ENCODE results near the gene CDKAL1.
"Not testable (repeated sequence)": the region's sequence is repeated elsewhere in the genome, so short reads cannot be mapped to it uniquely, and the experiment has no call there.

The CDKAL1 gene

DNA sequence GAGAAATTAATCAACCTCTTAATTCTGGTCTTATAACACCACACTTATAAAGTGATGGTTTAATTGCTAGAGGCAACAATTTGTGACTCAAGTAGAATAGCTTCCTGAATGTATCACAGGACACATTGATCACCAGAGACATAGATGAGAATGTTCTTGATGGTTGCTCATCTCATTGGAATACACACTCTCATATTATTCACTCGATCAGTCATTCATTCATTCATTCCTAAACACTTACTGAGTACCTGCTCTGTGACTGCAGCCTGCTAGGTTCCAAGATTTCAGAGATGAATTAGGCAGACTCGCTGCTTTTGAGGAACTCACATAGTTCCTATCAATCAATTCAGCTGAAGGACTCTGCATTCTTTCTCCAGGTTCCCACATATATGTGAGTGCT is 694.2 kb downstream of the CDKAL1 start:
- Histone ChIP-seq H3K4me3 (ENCODE audit: low read length) (no peak overlapping the region), H3K9ac (ENCODE audit: low read depth, low read length) (no peak overlapping the region), H3K27me3 (ENCODE audit: control insufficient read depth, insufficient read depth, low read length) (no peaks in the 10 kb centered on the region)

DNA sequence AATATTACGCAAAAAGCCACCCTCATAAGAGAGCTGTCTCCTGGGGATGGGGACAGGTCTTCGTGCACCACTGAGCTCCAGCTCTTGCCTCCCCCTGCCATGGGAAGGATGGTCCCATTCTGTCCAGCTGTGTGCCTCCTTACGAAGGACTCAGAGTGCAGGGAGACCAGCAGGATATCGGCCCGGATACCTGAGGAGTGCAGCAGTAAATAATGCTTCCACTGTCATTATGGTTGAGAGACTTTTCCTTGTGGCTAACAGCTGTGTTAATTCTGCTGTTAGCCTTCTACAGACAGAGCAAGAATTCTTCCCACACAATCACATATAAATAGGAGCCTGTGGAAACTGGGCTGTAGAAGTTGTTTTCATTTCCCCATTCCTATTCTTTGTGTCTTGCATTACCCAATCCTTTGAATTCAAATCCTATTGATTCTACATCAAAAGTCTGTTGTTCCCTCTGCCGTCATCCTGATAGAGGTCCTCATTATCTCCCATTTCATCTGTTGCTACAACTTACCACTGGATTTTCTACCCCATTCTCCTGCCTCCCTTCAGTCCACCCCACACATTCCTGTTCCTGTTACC is 694.7 kb downstream of the CDKAL1 start:
- no peaks in the 10 kb centered on the region for H3K27me3 ChIP-seq (ENCODE audit: control insufficient read depth, insufficient read depth, low read length)
- H3K9ac ChIP-seq (ENCODE audit: low read depth, low read length), result no peak overlapping the region
- no peaks in the 10 kb centered on the region for H3K4me1 ChIP-seq (ENCODE audit: control insufficient read depth, insufficient read depth, low read length)
- peaks cover 3% of the 10 kb centered on the region for H3K36me3 ChIP-seq (ENCODE audit: insufficient read depth, low read length)
- no peak overlapping the region for H3K4me3 ChIP-seq (ENCODE audit: low read length)
- no peak overlapping the region for H3K4me2 ChIP-seq (ENCODE audit: low read length)
- no peaks in the 10 kb centered on the region for H3K9me3 ChIP-seq (replicated peaks; ENCODE audit: low read length)

More for the DNA sequence above, 694.2 kb downstream of the CDKAL1 start:
- Histone ChIP-seq H3K4me1 (ENCODE audit: control insufficient read depth, insufficient read depth, low read length) (no peaks in the 10 kb centered on the region), H3K36me3 (ENCODE audit: insufficient read depth, low read length) (peaks cover 3% of the 10 kb centered on the region), H3K9me3 (replicated peaks; ENCODE audit: low read length) (no peaks in the 10 kb centered on the region), H3K4me2 (ENCODE audit: low read length) (no peak overlapping the region)

DNA sequence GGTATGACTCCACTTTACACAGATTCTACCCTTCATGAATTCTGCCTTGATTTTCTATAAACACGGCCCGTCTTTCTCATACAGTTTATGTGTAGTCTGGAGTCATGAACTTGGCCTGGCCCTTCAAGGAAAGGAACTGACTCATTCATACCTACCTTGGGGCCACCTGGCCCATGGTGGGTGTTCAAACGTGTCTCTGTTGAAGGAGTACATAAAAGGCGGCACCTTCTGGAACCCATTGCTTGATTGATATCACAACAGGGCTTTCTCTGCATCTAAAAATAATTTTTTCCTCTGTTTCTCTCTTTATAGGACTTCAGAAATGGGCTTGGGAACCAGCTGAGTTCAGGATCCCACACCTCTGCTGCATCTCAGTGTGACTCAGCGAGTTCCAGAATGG is 696.3 kb downstream of the CDKAL1 start:
- no peak overlapping the region for H3K4me3 ChIP-seq (ENCODE audit: low read length)
- no peaks in the 10 kb centered on the region for H3K9me3 ChIP-seq (replicated peaks; ENCODE audit: low read length)
- no peak overlapping the region for H3K9ac ChIP-seq (ENCODE audit: low read depth, low read length)
- no peaks in the 10 kb centered on the region for H3K27me3 ChIP-seq (ENCODE audit: control insufficient read depth, insufficient read depth, low read length)
- no peaks in the 10 kb centered on the region for H3K4me1 ChIP-seq (ENCODE audit: control insufficient read depth, insufficient read depth, low read length)
- H3K4me2 ChIP-seq (ENCODE audit: low read length), result no peak overlapping the region
- H3K36me3 ChIP-seq (ENCODE audit: insufficient read depth, low read length), result peaks cover 3% of the 10 kb centered on the region

DNA sequence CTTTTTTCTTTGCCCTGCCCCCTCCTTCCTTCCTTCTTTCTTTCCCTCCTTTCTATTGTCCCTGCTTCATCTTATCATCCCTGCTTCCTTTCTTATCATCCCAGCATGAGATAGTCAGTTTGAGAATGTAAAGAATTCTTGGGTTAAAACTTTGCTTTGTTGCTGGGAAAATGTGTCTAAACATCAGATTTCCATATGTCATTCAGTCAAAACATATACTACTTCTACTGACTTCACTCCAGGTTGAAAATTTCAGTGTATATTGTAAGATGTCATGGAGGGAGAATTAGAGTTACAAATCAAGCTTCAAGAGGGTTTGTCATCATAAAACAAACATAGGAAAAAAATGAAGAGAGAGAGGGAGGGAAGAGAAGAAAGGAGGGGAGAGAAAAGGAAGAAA is 700.9 kb downstream of the CDKAL1 start:
- Histone ChIP-seq H3K4me3 (ENCODE audit: low read length) (no peak overlapping the region), H3K36me3 (ENCODE audit: insufficient read depth, low read length) (peaks cover 3% of the 10 kb centered on the region), H3K9ac (ENCODE audit: low read depth, low read length) (no peak overlapping the region), H3K27me3 (ENCODE audit: control insufficient read depth, insufficient read depth, low read length) (no peaks in the 10 kb centered on the region), H3K9me3 (replicated peaks; ENCODE audit: low read length) (no peaks in the 10 kb centered on the region), H3K4me1 (ENCODE audit: control insufficient read depth, insufficient read depth, low read length) (no peaks in the 10 kb centered on the region), H3K4me2 (ENCODE audit: low read length) (no peak overlapping the region)

DNA sequence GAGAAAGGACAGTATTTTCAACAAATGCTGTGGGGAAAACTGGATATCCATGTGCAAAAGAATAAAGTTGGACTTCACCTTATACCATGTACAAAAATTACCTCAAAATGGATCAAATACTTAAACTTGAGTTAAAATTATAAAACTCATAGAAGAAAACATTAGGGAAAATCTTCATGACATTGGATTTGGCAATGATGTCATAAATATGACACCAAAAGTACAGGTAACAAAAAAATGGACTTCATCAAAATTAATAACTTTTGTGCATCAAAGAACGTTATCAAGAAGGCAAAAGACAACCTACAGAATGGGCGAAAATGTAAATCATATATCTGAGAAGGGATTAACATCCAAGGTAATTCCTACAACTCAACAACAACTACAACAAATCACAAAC is 704.0 kb downstream of the CDKAL1 start:
- no peak overlapping the region for H3K4me2 ChIP-seq (ENCODE audit: low read length)
- no peaks in the 10 kb centered on the region for H3K9me3 ChIP-seq (replicated peaks; ENCODE audit: low read length)
- H3K9ac ChIP-seq (ENCODE audit: low read depth, low read length), result no peak overlapping the region
- no peaks in the 10 kb centered on the region for H3K4me1 ChIP-seq (ENCODE audit: control insufficient read depth, insufficient read depth, low read length)
- no peak overlapping the region for H3K4me3 ChIP-seq (ENCODE audit: low read length)
- H3K36me3 ChIP-seq (ENCODE audit: insufficient read depth, low read length), result no peaks in the 10 kb centered on the region
- no peaks in the 10 kb centered on the region for H3K27me3 ChIP-seq (ENCODE audit: control insufficient read depth, insufficient read depth, low read length)

DNA sequence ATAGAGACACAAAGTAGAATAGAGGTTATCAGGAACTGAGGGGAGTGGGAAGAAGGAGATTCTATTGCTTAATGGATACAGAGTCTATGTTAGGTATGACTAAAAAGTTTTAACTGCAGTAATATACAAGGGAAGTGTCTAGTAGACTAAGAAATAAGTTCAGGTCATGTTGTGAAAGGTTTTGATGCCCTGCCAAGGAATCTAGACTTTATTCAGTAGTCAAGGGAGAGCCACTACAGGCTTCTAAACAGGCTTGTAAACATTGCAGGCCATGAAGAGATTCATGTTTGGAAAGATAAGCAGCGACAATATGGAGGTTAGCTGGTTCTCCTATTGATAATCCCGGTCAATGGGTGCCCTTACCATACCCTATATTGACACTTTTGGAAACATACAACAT is 706.5 kb downstream of the CDKAL1 start:
- H3K27me3 ChIP-seq (ENCODE audit: control insufficient read depth, insufficient read depth, low read length), result no peaks in the 10 kb centered on the region
- H3K4me1 ChIP-seq (ENCODE audit: control insufficient read depth, insufficient read depth, low read length), result no peaks in the 10 kb centered on the region
- H3K36me3 ChIP-seq (ENCODE audit: insufficient read depth, low read length), result no peaks in the 10 kb centered on the region

DNA sequence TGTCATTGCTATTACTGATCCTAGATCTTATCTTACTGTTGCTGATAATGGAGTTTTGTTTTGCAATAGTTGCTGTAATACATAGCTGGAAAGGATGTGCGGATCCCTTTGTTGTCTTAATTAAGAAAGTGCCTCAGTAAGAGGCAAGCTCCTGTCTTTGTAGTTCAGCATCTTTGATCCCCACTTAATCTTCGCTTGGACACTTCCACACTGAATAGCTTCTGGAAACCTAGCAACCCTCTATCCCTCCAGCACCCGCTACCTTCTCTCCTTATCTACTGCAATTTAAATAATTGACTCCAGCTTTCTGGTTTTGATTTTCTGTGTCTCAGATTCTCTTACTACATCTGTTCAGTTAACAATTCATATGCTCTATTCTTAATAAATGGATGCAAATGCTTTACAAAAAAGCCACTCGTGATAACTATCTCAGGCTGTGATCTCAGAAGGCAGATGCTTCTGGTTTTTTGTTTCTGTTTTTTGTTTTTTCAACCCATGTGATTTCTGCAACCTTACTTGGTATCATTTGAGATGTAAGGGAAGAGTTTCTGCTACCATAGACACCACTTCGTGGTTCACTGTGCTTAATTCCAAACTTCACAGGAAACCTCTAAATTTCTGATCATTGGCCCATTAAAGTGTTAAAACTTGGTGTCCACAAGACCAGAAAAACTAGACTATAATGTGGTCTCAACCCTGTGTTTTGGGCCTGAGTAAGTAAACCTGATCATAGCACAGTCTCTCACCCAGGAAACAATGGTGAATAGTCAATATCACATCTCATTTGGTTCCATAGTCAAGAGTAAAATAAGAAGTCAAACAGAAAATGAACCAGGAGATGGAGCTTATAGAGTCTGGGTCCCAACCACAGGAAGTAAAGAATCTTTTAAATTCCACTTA is 707.2 kb downstream of the CDKAL1 start:
- no peak overlapping the region for H3K4me2 ChIP-seq (ENCODE audit: low read length)
- no peaks in the 10 kb centered on the region for H3K9me3 ChIP-seq (replicated peaks; ENCODE audit: low read length)
- no peaks in the 10 kb centered on the region for H3K27me3 ChIP-seq (ENCODE audit: control insufficient read depth, insufficient read depth, low read length)
- H3K4me3 ChIP-seq (ENCODE audit: low read length), result no peak overlapping the region
- H3K36me3 ChIP-seq (ENCODE audit: insufficient read depth, low read length), result no peaks in the 10 kb centered on the region
- H3K4me1 ChIP-seq (ENCODE audit: control insufficient read depth, insufficient read depth, low read length), result no peaks in the 10 kb centered on the region
- no peak overlapping the region for H3K9ac ChIP-seq (ENCODE audit: low read depth, low read length)

More for the DNA sequence above, 706.5 kb downstream of the CDKAL1 start:
- H3K9ac ChIP-seq (ENCODE audit: low read depth, low read length), result no peak overlapping the region
- H3K9me3 ChIP-seq (replicated peaks; ENCODE audit: low read length), result no peaks in the 10 kb centered on the region
- H3K4me2 ChIP-seq (ENCODE audit: low read length), result no peak overlapping the region
- no peak overlapping the region for H3K4me3 ChIP-seq (ENCODE audit: low read length)

DNA sequence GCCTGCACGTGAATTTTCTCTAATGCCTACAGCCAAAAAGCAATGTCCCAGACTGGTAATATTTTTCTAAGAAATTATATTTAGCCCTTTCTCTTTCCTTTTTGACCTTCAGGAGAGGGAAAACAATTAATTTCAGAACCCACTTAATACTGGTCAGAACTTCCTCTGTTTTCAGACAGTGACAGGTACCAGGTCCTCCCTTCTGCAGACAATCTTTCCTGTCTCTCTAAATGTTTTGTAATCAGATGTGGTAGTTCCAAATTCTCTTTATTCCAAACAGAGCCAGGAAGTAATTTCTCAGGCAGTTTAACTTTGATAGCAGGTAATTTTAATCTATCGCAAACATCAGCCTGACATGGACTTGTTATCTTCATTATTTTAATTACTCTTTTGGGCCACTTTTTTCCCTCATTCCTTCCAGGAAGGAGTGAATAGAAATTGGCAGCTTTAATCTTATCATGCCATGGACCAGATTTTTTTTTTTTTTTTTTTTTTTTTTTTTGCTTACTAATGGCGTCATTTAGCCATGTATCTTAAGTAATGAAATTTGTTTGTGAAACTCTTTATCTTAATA is 710.7 kb downstream of the CDKAL1 start:
- H3K9ac ChIP-seq (ENCODE audit: low read depth, low read length), result no peak overlapping the region
- H3K4me3 ChIP-seq (ENCODE audit: low read length), result no peak overlapping the region
- H3K36me3 ChIP-seq (ENCODE audit: insufficient read depth, low read length), result no peaks in the 10 kb centered on the region
- no peaks in the 10 kb centered on the region for H3K9me3 ChIP-seq (replicated peaks; ENCODE audit: low read length)
- no peak overlapping the region for H3K4me2 ChIP-seq (ENCODE audit: low read length)
- no peaks in the 10 kb centered on the region for H3K4me1 ChIP-seq (ENCODE audit: control insufficient read depth, insufficient read depth, low read length)
- no peaks in the 10 kb centered on the region for H3K27me3 ChIP-seq (ENCODE audit: control insufficient read depth, insufficient read depth, low read length)

DNA sequence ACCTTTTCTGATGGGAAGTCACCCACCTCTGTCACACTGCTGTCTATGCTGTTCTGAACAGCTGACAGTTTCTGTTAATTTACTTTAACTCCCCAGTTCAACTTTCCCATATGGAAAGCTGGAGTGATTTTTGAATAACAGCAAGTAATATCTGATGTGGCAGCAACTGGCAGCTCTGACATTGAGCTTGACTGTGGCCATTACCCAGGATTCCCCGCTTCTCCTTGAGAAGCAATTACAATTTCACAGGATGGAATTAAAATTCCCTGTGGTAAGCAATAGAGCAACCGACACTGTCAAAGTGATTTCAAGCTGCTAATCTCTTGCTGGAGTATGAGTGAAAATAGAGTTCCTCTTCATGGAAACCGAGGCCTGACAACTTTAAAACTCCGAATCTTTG is 711.2 kb downstream of the CDKAL1 start:
- Histone ChIP-seq H3K9ac (ENCODE audit: low read depth, low read length) (no peak overlapping the region), H3K27me3 (ENCODE audit: control insufficient read depth, insufficient read depth, low read length) (no peaks in the 10 kb centered on the region), H3K9me3 (replicated peaks; ENCODE audit: low read length) (no peaks in the 10 kb centered on the region), H3K36me3 (ENCODE audit: insufficient read depth, low read length) (no peaks in the 10 kb centered on the region), H3K4me3 (ENCODE audit: low read length) (no peak overlapping the region), H3K4me1 (ENCODE audit: control insufficient read depth, insufficient read depth, low read length) (no peaks in the 10 kb centered on the region), H3K4me2 (ENCODE audit: low read length) (no peak overlapping the region)

DNA sequence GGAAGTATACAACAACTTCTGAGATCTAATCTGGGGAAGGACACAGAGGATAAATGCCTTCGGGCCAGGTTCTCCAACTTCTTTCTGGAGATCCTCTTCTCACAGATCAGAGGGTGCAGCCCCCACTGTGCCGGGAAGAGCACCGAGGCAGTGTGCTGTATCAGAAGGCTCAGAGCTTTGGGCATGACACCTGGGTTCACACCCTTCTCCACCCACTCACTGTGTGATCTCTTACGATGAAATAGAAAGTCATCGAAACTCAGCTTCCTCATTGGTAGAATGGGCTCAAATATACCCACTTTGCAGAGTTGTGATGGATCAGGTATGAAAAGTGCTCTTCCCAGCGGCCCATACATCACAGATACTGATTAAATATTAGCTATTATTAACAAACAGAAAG is 711.8 kb downstream of the CDKAL1 start:
- H3K4me3 ChIP-seq (ENCODE audit: low read length), result no peak overlapping the region
- H3K9ac ChIP-seq (ENCODE audit: low read depth, low read length), result no peak overlapping the region
- no peaks in the 10 kb centered on the region for H3K36me3 ChIP-seq (ENCODE audit: insufficient read depth, low read length)
- H3K27me3 ChIP-seq (ENCODE audit: control insufficient read depth, insufficient read depth, low read length), result no peaks in the 10 kb centered on the region
- no peak overlapping the region for H3K4me2 ChIP-seq (ENCODE audit: low read length)
- H3K9me3 ChIP-seq (replicated peaks; ENCODE audit: low read length), result no peaks in the 10 kb centered on the region
- no peaks in the 10 kb centered on the region for H3K4me1 ChIP-seq (ENCODE audit: control insufficient read depth, insufficient read depth, low read length)

DNA sequence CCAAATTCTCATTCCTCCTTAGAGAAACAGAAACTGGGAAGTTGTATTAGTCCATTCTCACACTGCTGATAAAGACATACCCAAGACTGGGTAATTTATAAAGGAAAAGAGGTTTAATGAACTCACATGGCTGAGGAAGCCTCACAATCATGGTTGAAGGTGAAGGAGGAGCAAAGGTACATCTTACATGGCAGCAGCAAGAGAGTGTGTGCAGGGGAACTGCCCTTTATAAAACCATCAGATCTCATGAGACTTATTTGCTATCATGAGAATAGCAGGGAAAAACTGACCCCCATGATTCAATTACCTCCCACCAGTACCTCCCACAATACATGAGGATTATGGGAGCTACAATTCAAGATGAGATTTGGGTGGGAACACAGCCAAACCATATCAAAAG is 720.2 kb downstream of the CDKAL1 start:
- H3K9me3 ChIP-seq (replicated peaks; ENCODE audit: low read length), result not testable (repeated sequence)

More for the DNA sequence above, 720.2 kb downstream of the CDKAL1 start:
- not testable (repeated sequence) for H3K4me1 ChIP-seq (ENCODE audit: control insufficient read depth, insufficient read depth, low read length); H3K27me3 ChIP-seq (ENCODE audit: control insufficient read depth, insufficient read depth, low read length); H3K4me3 ChIP-seq (ENCODE audit: low read length); H3K4me2 ChIP-seq (ENCODE audit: low read length); H3K36me3 ChIP-seq (ENCODE audit: insufficient read depth, low read length); H3K9ac ChIP-seq (ENCODE audit: low read depth, low read length)
